Astrocyte (in vitro differentiated cells and primary cell): ENCODE data around the gene ATP2A1. TPM values are rescaled to one million over a fixed set of nuclear protein-coding genes. Genes with fewer than 3 reads are reported as not detected.

Experiments
- DNase-seq: peaks from one replicate; pipeline ENCODE4 v3.0.0-alpha.2; 2010; ENCODE audit warnings: low read depth
- FAIRE-seq: peaks from 2 replicates; lab custom pipeline; 2011; peaks lifted over from hg19 to GRCh38; lab: Jason Lieb, UNC
- H2AFZ ChIP-seq: 2 replicates; pipeline ENCODE4 v1.6.0; 2012; ENCODE audit warnings: low read depth, low read length, inconsistent platforms
- H3K27ac ChIP-seq: 2 replicates; pipeline ENCODE4 v1.5.1; 2011; ENCODE audit warnings: low read depth, low read length, inconsistent platforms
- H3K27me3 ChIP-seq: 2 replicates; pipeline ENCODE4 v1.6.0; 2011; ENCODE audit warnings: low read length, inconsistent platforms; ENCODE audit not compliant: insufficient read depth
- H3K36me3 ChIP-seq: 2 replicates; pipeline ENCODE4 v1.5.1; 2011; ENCODE audit warnings: low read length, inconsistent platforms; ENCODE audit not compliant: insufficient read depth
- H3K4me1 ChIP-seq: 2 replicates; pipeline ENCODE4 v1.5.1; 2011; ENCODE audit warnings: low read length, inconsistent platforms; ENCODE audit not compliant: insufficient read depth
- H3K4me2 ChIP-seq: 2 replicates; pipeline ENCODE4 v1.6.0; 2012; ENCODE audit warnings: low read length, inconsistent platforms
- H3K4me3 ChIP-seq: 2 replicates; pipeline ENCODE4 v1.5.1; 2011; ENCODE audit warnings: low read depth, mild to moderate bottlenecking, low read length, inconsistent platforms; ENCODE audit not compliant: insufficient read depth
- H3K79me2 ChIP-seq: 2 replicates; pipeline ENCODE4 v1.6.0; 2012; ENCODE audit warnings: mild to moderate bottlenecking, low read length, inconsistent platforms; ENCODE audit not compliant: insufficient read depth
- H3K9ac ChIP-seq: 2 replicates; pipeline ENCODE4 v1.6.0; 2012; ENCODE audit warnings: mild to moderate bottlenecking, low read length, inconsistent platforms
- H3K9me3 ChIP-seq: 2 replicates; pipeline ENCODE4 v1.5.1; 2012; ENCODE audit warnings: low read depth, mild to moderate bottlenecking, low read length, inconsistent platforms; ENCODE audit not compliant: insufficient read depth
- H4K20me1 ChIP-seq: 2 replicates; pipeline ENCODE4 v1.6.0; 2012; ENCODE audit warnings: low read length, inconsistent platforms; ENCODE audit not compliant: insufficient read depth
- H3K27ac Mint-ChIP-seq: one replicate; pipeline ENCODE4 v1.8.0; 2021; ENCODE audit warnings: mild to moderate bottlenecking, mixed read lengths; ENCODE audit not compliant: unreplicated experiment
- H3K27me3 Mint-ChIP-seq: one replicate; pipeline ENCODE4 v1.8.0; 2021; ENCODE audit warnings: low read depth, mixed read lengths; ENCODE audit not compliant: unreplicated experiment
- H3K36me3 Mint-ChIP-seq: one replicate; pipeline ENCODE4 v1.8.0; 2021; ENCODE audit warnings: low read depth, mixed read lengths; ENCODE audit not compliant: unreplicated experiment
- H3K4me1 Mint-ChIP-seq: one replicate; pipeline ENCODE4 v1.8.0; 2021; ENCODE audit warnings: low read depth, mixed read lengths; ENCODE audit not compliant: unreplicated experiment
- H3K4me3 Mint-ChIP-seq: one replicate; pipeline ENCODE4 v1.8.0; 2021; ENCODE audit warnings: mild to moderate bottlenecking, moderate library complexity, mixed read lengths; ENCODE audit not compliant: unreplicated experiment
- H3K9me3 Mint-ChIP-seq: one replicate; pipeline ENCODE4 v1.8.0; 2021; ENCODE audit warnings: mild to moderate bottlenecking, mixed read lengths; ENCODE audit not compliant: unreplicated experiment
- CTCF ChIP-seq: IDR thresholded peaks from 2 replicates; pipeline ENCODE4 v1.5.1; 2011; ENCODE audit warnings: low read depth, mild to moderate bottlenecking, inconsistent platforms, low read length, moderate library complexity; ENCODE audit not compliant: insufficient read depth
- EZH2 ChIP-seq: IDR thresholded peaks from 2 replicates; pipeline ENCODE4 v1.6.1; 2012; ENCODE audit warnings: mild to moderate bottlenecking, low read length, inconsistent platforms; ENCODE audit not compliant: insufficient read depth
- total RNA-seq: library from RNA; stranded (reverse); gene quantifications from 2 replicates; pipeline ENCODE4 v1.2.1, GENCODE V29; 2021

The ATP2A1 gene
- total RNA-seq, 1 donor from 2014 or later, result 2.0 TPM

DNA sequence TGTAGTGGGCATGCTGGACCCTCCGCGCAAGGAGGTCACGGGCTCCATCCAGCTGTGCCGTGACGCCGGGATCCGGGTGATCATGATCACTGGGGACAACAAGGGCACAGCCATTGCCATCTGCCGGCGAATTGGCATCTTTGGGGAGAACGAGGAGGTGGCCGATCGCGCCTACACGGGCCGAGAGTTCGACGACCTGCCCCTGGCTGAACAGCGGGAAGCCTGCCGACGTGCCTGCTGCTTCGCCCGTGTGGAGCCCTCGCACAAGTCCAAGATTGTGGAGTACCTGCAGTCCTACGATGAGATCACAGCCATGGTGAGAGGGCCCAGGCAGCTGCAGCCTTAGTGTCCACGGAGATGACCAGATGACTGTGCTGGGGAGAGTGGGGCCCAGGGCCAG lies 22.3 kb downstream of the ATP2A1 start:
- H3K27ac Mint-ChIP-seq, result peak overlapping the region; percentile 47
- peaks cover 8% of the 10 kb centered on the region for H3K36me3 Mint-ChIP-seq
- H3K27me3 ChIP-seq, result no peaks in the 10 kb centered on the region

GRCh38 chr16:28901862-28902261 lies 23.6 kb downstream of the ATP2A1 start:
- Histone ChIP-seq H2AFZ (no peak overlapping the region), H3K9ac (no peak overlapping the region), H3K27ac (no peak overlapping the region), H3K4me3 (no peak overlapping the region), H3K4me1 (no peaks in the 10 kb centered on the region), H3K27me3 (no peaks in the 10 kb centered on the region), H3K9me3 (no peaks in the 10 kb centered on the region), H3K79me2 (no peaks in the 10 kb centered on the region), H3K36me3 (no peaks in the 10 kb centered on the region), H4K20me1 (no peaks in the 10 kb centered on the region), H3K4me2 (no peak overlapping the region)
- DNase-seq, result no peak
- no peaks in the 10 kb centered on the region for H3K9me3 Mint-ChIP-seq
- H3K27me3 Mint-ChIP-seq, result no peaks in the 10 kb centered on the region
- peaks cover 8% of the 10 kb centered on the region for H3K36me3 Mint-ChIP-seq
- no peak overlapping the region for H3K4me3 Mint-ChIP-seq
- H3K4me1 Mint-ChIP-seq, result peaks cover 8% of the 10 kb centered on the region
- TF ChIP-seq CTCF (no peak), EZH2 (no peak)
- FAIRE-seq, result no peak
- no peak overlapping the region for H3K27ac Mint-ChIP-seq

More for the DNA sequence above, 22.3 kb downstream of the ATP2A1 start:
- H3K9me3 Mint-ChIP-seq, result no peaks in the 10 kb centered on the region
- H3K4me2 ChIP-seq, result no peak overlapping the region
- H3K4me1 Mint-ChIP-seq, result peaks cover 8% of the 10 kb centered on the region
- H3K4me3 ChIP-seq, result no peak overlapping the region
- H2AFZ ChIP-seq, result no peak overlapping the region
- no peaks in the 10 kb centered on the region for H4K20me1 ChIP-seq
- no peaks in the 10 kb centered on the region for H3K79me2 ChIP-seq
- no peaks in the 10 kb centered on the region for H3K9me3 ChIP-seq
- H3K36me3 ChIP-seq, result no peaks in the 10 kb centered on the region
- H3K4me1 ChIP-seq, result no peaks in the 10 kb centered on the region
- H3K9ac ChIP-seq, result no peak overlapping the region
- TF ChIP-seq CTCF (no peak), EZH2 (no peak)
- H3K4me3 Mint-ChIP-seq, result no peak overlapping the region
- FAIRE-seq (no peak), DNase-seq (no peak)
- H3K27me3 Mint-ChIP-seq, result no peaks in the 10 kb centered on the region
- H3K27ac ChIP-seq, result no peak overlapping the region

DNA sequence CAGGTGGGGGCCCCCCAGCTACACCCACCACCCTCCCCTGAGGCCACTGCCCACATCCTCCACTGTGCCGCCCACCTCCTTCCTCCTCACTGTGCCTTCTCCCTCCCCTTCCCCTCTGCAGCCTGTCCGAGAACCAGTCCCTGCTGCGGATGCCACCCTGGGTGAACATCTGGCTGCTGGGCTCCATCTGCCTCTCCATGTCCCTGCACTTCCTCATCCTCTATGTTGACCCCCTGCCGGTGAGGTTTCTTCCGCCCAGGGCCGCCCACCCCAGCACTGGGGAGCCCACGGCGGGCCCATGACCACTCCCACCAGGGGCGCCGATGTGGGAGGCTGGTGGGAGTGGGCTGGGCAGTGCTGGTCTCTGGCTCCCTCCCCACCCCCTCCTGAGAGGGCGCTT lies 24.6 kb downstream of the ATP2A1 start:
- Histone ChIP-seq H3K27ac (no peak overlapping the region), H3K27me3 (no peaks in the 10 kb centered on the region), H4K20me1 (no peaks in the 10 kb centered on the region), H3K4me3 (no peak overlapping the region), H2AFZ (no peak overlapping the region), H3K79me2 (no peaks in the 10 kb centered on the region), H3K9me3 (no peaks in the 10 kb centered on the region), H3K9ac (no peak overlapping the region), H3K4me1 (no peaks in the 10 kb centered on the region), H3K36me3 (no peaks in the 10 kb centered on the region), H3K4me2 (no peak overlapping the region)
- TF ChIP-seq CTCF (no peak), EZH2 (no peak)
- no peak overlapping the region for H3K27ac Mint-ChIP-seq
- no peak overlapping the region for H3K4me3 Mint-ChIP-seq
- DNase-seq, result no peak
- H3K9me3 Mint-ChIP-seq, result no peaks in the 10 kb centered on the region
- peaks cover 6% of the 10 kb centered on the region for H3K4me1 Mint-ChIP-seq
- H3K36me3 Mint-ChIP-seq, result peaks cover 8% of the 10 kb centered on the region
- FAIRE-seq, result no peak
- H3K27me3 Mint-ChIP-seq, result no peaks in the 10 kb centered on the region
